K562 treated with DMSO at 1 percent for 24 hours (cell line): ENCODE results near the gene FFAR1. TPM values are rescaled to one million over a fixed set of nuclear protein-coding genes. Genes with fewer than 3 reads are reported as not detected.

Experiments used
- total RNA-seq: library from RNA; unstranded; fragments of 300-600 nt; gene quantifications from 2 replicates; pipeline ENCODE4 v1.2.3, GENCODE V29; 2022; ENCODE audit warnings: low read depth; ENCODE audit not compliant: insufficient read depth

The FFAR1 gene, protein sequence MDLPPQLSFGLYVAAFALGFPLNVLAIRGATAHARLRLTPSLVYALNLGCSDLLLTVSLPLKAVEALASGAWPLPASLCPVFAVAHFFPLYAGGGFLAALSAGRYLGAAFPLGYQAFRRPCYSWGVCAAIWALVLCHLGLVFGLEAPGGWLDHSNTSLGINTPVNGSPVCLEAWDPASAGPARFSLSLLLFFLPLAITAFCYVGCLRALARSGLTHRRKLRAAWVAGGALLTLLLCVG (N-terminal part only)
- total RNA-seq = not detected in 2 replicates

DNA sequence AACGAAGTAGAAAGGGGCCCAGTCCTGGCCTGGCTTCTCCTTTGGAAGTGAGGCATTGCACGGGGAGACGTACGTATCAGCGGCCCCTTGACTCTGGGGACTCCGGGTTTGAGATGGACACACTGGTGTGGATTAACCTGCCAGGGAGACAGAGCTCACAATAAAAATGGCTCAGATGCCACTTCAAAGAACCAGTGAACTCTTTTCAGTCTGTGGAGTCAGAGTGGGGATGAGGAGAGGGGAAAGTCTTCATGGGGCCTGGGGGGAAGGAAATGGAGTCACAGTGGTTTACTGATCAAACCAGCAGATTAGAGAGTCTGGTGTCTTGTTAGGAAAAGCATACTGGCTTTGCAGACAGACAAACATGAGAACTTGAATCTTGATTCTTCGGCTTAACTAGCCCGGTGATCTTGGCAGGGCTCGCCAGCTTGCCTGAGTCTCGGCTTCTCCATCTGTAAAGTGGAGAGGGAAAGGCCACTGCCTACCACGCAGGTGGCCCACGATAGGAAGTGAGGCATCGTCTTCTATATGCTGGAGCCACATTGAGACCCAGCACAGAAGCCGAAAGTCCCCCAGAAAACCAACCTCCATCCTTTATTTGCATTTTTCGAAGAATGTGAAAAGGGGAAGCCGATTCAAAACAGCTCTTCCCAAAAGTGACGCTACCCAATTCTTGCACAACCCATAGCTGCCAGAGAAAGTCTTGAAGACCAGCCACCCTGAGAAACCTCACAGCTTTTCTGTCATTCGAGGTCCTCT is at the start of gene FFAR1:
Gene FFAR1 (plus strand): TSS at position 732 of the 759 bp plus-strand sequence. CDS start 3,650 bp downstream, outside the sequence.

DNA sequence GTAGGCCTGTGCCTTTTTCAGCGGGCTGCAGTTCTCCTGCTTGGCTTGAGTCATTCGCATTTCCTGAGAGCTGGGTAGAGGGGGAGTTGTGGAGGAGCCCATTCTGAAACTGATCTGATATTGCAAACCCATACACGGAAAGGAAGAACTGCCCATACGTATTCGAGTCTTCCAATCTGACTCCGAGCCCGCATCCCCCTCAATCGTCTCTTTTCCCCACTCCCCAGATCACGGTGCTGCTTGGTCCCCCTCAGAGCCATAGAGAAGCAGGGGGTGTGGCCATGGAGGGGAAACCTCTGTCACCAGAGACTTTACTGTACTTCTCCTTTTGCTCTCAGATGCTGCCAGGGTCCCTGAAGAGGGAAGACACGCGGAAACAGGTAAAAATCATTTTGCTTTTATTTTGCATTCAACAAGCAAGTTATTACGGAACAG is 18.8 kb upstream of the FFAR1 start, which contains the start of gene CD22:
Gene CD22 (plus strand): TSS at position 337 of the 435 bp plus-strand sequence. CDS start 2,854 bp downstream, outside the sequence.

DNA sequence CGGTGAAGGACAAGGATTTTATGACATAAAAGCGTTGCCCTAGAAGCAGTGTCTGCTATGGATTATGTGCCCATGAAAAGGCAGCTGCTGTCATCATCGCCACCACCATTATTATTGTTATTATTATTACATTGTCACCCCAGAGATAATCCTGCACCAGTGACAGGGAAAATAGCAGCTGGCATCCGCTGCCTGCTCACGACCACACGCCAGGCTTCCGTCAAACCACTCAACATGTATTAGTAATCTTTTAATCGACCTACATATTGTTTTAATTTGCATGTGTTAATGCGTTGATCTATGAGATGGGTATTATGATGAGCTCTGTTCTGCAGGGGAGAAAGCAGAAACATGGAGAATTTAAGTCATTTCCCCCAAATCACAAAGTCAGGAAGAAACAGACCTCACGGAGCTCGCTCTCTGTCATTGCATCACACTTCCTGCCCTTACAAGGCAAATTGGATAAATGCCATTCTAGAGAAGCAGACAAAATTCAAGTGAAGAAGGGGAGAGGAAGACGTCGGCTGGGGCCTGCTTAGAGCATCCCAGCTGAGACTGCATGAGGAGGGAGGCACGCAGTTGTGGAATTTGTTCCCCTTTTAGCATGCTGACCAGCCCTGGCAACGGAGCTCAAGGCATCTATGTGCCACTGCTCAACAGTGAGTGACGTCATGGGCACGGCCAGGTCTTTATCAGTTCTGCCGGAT is 10.3 kb downstream of the FFAR1 start, which contains the start of gene FFAR3:
Gene FFAR3 (plus strand): TSS at position 594 of the 707 bp plus-strand sequence. CDS start 431 bp downstream, outside the sequence.

DNA sequence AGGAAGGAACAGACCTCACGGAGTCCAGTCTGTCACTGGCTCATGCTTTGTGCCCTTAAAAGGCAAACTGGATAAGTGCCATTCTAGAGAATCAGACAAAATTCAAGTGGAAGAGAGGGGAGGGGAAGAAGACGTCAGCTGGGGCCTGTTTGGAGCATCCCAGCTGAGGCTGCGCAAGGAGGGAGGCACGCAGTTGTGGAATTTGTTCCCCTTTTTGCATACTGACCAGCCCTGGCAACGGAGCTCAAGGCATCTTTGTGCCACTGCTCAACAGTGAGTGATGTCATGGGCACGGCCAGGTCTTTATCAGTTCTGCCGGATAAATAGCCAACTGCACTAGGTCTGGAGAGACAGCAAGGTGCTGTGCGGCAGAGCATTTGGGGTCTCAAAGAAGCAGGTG is 23.0 kb downstream of the FFAR1 start, which contains the start of gene GPR42:
Gene GPR42 (plus strand): TSS at position 347 of the 400 bp plus-strand sequence. CDS start 292 bp downstream, outside the sequence.

Other genes starting within 250 kb of the FFAR1 start
- not detected in 2 replicates for gene FXYD3, start 232.1 kb upstream of the FFAR1 start, total RNA-seq
- 0.39 and 0.86 TPM in 2 replicates for gene LGI4, start 212.8 kb upstream of the FFAR1 start, total RNA-seq
- gene FXYD1, start 209.1 kb upstream of the FFAR1 start, total RNA-seq = not detected in 2 replicates
- gene FXYD7, start 204.6 kb upstream of the FFAR1 start, total RNA-seq = 0.39 TPM in 1 of 2 replicates, not detected in the other
- gene FXYD5, start 193.2 kb upstream of the FFAR1 start, total RNA-seq = 292 and 341 TPM in 2 replicates
- gene FAM187B, start 119.2 kb upstream of the FFAR1 start, total RNA-seq = 0.27 TPM in 1 of 2 replicates, not detected in the other
- gene LSR, start 98.9 kb upstream of the FFAR1 start, total RNA-seq = 82.8 and 83.4 TPM in 2 replicates
- 166 and 171 TPM in 2 replicates for gene USF2, start 78.9 kb upstream of the FFAR1 start, total RNA-seq
- gene HAMP, start 65.4 kb upstream of the FFAR1 start, total RNA-seq = 2.6 TPM in 1 of 2 replicates, not detected in the other
- 2.2 TPM in 2 replicates for gene MAG, start 55.7 kb upstream of the FFAR1 start, total RNA-seq
- gene CD22, start 18.7 kb upstream of the FFAR1 start, total RNA-seq = 1.5 and 1.6 TPM in 2 replicates
- not detected in 2 replicates for gene FFAR3, start 10.6 kb downstream of the FFAR1 start, total RNA-seq
- gene GPR42, start 23.2 kb downstream of the FFAR1 start, total RNA-seq = not detected in 2 replicates
- not detected in 2 replicates for gene FFAR2, start 100.4 kb downstream of the FFAR1 start, total RNA-seq
- gene KRTDAP, start 142.6 kb downstream of the FFAR1 start, total RNA-seq = not detected in 2 replicates
- gene DMKN, start 165.7 kb downstream of the FFAR1 start, total RNA-seq = not detected in 2 replicates
- not detected in 2 replicates for gene SBSN, start 180.4 kb downstream of the FFAR1 start, total RNA-seq
- gene GAPDHS, start 185.6 kb downstream of the FFAR1 start, total RNA-seq = not detected in 2 replicates
- 125 and 126 TPM in 2 replicates for gene TMEM147, start 197.7 kb downstream of the FFAR1 start, total RNA-seq
- not detected in 2 replicates for gene ATP4A, start 215.8 kb downstream of the FFAR1 start, total RNA-seq
- not detected in 2 replicates for gene PMIS2, start 238.3 kb downstream of the FFAR1 start, total RNA-seq